HEK293T (cell line): ENCODE measurements around the gene HOXA13.
A peak's percentile ranks its signal among the peaks of the same experiment; 100 is the strongest.

Experiments
- ARNT ChIP-seq: fragments of 450-650 bp; IDR thresholded peaks from 2 replicates; pipeline ENCODE4 v1.6.1; 2017; ENCODE audit warnings: mild to moderate bottlenecking
- BHLHE40 ChIP-seq: fragments of 450-650 bp; IDR thresholded peaks from 2 replicates; pipeline ENCODE4 v1.6.1; 2016; ENCODE audit warnings: mild to moderate bottlenecking, moderate library complexity, borderline replicate concordance
- ELF4 ChIP-seq: fragments of 450-650 bp; IDR thresholded peaks from 2 replicates; pipeline ENCODE4 v1.6.1; 2017; ENCODE audit warnings: antibody characterized with exemption
- FOXK2 ChIP-seq: fragments of 450-650 bp; IDR thresholded peaks from 2 replicates; pipeline ENCODE4 v1.6.1; 2016; ENCODE audit warnings: mild to moderate bottlenecking
- FOXM1 ChIP-seq: fragments of 450-650 bp; IDR thresholded peaks from 2 replicates; pipeline ENCODE4 v1.6.1; 2017; ENCODE audit warnings: mild to moderate bottlenecking, borderline replicate concordance
- HDGF ChIP-seq: fragments of 450-650 bp; IDR thresholded peaks from 2 replicates; pipeline ENCODE4 v1.6.1; 2017; ENCODE audit warnings: antibody characterized with exemption, borderline replicate concordance
- L3MBTL2 ChIP-seq: fragments of 450-650 bp; conservative IDR thresholded peaks from 2 replicates; pipeline ENCODE4 v1.6.1; 2016; ENCODE audit warnings: mild to moderate bottlenecking
- LEF1 ChIP-seq: fragments of 450-650 bp; IDR thresholded peaks from 2 replicates; pipeline ENCODE4 v1.6.1; 2017; ENCODE audit warnings: mild to moderate bottlenecking, borderline replicate concordance
- NFRKB ChIP-seq: fragments of 450-650 bp; IDR thresholded peaks from 2 replicates; pipeline ENCODE4 v1.6.1; 2016; ENCODE audit warnings: mild to moderate bottlenecking, moderate library complexity
- SP1 ChIP-seq: fragments of 450-650 bp; IDR thresholded peaks from 2 replicates; pipeline ENCODE4 v1.6.1; 2017
- SUZ12 ChIP-seq: fragments of 450-650 bp; IDR thresholded peaks from 2 replicates; pipeline ENCODE4 v1.6.1; 2016; ENCODE audit warnings: mild to moderate bottlenecking
- TARDBP ChIP-seq: fragments of 450-650 bp; IDR thresholded peaks from 2 replicates; pipeline ENCODE4 v1.6.1; 2016
- ZNF384 ChIP-seq: fragments of 450-650 bp; IDR thresholded peaks from 2 replicates; pipeline ENCODE4 v1.6.1; 2016
- TF ChIP-seq, protein P1 (sequence below): fragments of 450-650 bp; IDR thresholded peaks from 2 replicates; pipeline ENCODE4 v1.6.1; 2016

DNA sequence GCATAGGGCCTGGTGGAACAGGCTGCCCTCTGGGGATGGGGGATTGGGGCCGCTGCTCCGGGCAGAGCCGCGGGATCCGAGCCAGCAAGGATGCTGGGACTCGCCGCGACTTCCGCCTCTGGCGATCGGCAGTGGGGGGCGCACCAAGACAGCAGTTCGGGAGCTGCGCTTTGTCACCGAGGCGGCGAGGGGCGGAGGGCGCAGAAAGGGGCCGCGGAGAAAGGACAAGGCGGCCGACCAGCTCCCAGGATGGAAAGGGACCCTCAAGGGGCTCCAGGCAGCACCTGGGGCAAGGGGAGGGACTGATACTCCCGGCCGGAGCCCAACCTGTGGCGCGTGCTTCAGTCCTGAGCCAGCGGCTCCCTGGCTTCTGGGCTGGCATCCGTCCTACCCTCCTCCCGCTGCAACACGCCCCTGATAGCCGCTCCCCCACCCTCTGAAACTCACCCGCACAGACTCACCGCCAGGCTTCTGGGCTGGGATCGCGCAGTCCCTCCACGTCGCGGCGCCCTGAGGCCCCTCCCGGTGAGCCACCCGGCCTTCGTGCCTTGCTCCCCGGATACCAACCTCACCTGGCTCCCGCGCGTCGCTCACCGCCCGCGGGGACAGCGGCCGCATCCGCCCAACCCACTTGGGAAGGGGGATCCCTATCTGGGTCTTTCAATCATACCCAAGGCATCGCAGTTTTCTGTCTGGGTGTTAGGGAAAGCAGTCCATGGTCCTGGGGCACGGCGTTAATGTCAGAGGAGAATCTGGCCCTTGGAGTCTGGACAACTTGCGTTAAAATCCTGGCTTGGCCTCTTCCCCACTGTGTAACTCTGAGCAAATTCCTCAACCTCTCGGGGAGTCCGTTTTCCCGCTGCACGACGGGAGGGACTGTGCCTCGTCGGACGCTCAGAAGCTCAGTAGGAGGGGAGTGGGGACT is 35.8 kb upstream of the HOXA13 start:
- TF ChIP-seq, protein P1, sequence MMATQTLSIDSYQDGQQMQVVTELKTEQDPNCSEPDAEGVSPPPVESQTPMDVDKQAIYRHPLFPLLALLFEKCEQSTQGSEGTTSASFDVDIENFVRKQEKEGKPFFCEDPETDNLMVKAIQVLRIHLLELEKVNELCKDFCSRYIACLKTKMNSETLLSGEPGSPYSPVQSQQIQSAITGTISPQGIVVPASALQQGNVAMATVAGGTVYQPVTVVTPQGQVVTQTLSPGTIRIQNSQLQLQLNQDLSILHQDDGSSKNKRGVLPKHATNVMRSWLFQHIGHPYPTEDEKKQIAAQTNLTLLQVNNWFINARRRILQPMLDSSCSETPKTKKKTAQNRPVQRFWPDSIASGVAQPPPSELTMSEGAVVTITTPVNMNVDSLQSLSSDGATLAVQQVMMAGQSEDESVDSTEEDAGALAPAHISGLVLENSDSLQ, result no peak
- TF ChIP-seq SP1 (no peak), FOXM1 (no peak), HDGF (no peak), TARDBP (no peak), ARNT (no peak), ELF4 (no peak; the same call in 1 of the 2 replicates), ZNF384 (no peak), BHLHE40 (no peak), FOXK2 (no peak), NFRKB (no peak), SUZ12 (no peak), L3MBTL2 (peak; percentile 67), LEF1 (no peak)
